Activated CD8-positive, alpha-beta T cell treated with anti-CD3 and anti-CD28 coated beads, Interleukin-2, amount 10 ng/mL, durations not matched to agents 7 days and 5 days (primary cell): ENCODE results near the gene PMS1. TPM values are rescaled to one million over a fixed set of nuclear protein-coding genes. Genes with fewer than 3 reads are reported as not detected.
A peak's percentile ranks its signal among the peaks of the same experiment; 100 is the strongest.
"Not testable (repeated sequence)": the region's sequence is repeated elsewhere in the genome, so short reads cannot be mapped to it uniquely, and the experiment has no call there.

ENCODE experiments used
- ATAC-seq: fragments of 150-1000 bp; cut with Tn5 transposase; one replicate; pipeline ENCODE4 v1.10.0; 2021; ENCODE audit warnings: moderate library complexity
- CTCF ChIA-PET: fragments of 350-600 bp; sonication (Branson Sonifier 250); formaldehyde crosslinking; loops from one replicate; lab custom pipeline; 2021; ENCODE audit warnings: antibody characterized with exemption; lab: Charles Lee
- POLR2A ChIA-PET: fragments of 350-600 bp; sonication (Branson Sonifier 250); formaldehyde crosslinking; loops from one replicate; lab custom pipeline; 2021; ENCODE audit warnings: antibody characterized with exemption; lab: Charles Lee
- DNase-seq: peaks from one replicate; pipeline ENCODE4 v3.0.0-alpha.2; 2020
- H3K27ac Mint-ChIP-seq: one replicate; pipeline ENCODE4 v1.8.0; 2021; ENCODE audit warnings: mild to moderate bottlenecking, mixed read lengths
- H3K27me3 Mint-ChIP-seq: one replicate; pipeline ENCODE4 v1.8.0; 2021; ENCODE audit warnings: low read depth, mixed read lengths
- H3K36me3 Mint-ChIP-seq: one replicate; pipeline ENCODE4 v1.8.0; 2021; ENCODE audit warnings: low read depth, mixed read lengths
- H3K4me1 Mint-ChIP-seq: one replicate; pipeline ENCODE4 v1.8.0; 2021; ENCODE audit warnings: low read depth, mixed read lengths
- H3K4me3 Mint-ChIP-seq: one replicate; pipeline ENCODE4 v1.8.0; 2021; ENCODE audit warnings: mild to moderate bottlenecking, mixed read lengths
- H3K9me3 Mint-ChIP-seq: one replicate; pipeline ENCODE4 v1.8.0; 2022; ENCODE audit warnings: mixed read lengths; ENCODE audit not compliant: insufficient read depth
- total RNA-seq, 2 experiments: library from RNA; stranded (reverse); gene quantifications; one replicate each; pipeline ENCODE4 v1.2.3, GENCODE V29; 2021

The PMS1 gene
- total RNA-seq, 2 experiments from 2014 or later: 33.7 to 41.7 TPM

GRCh38 chr2:189819297-189819704 is 35.1 kb downstream of the PMS1 start:
- DNase-seq: no peak
- Mint-ChIP-seq H3K36me3 (peaks cover 36% of the 10 kb centered on the region), H3K4me3 (no peak overlapping the region), H3K9me3 (no peaks in the 10 kb centered on the region), H3K4me1 (no peaks in the 10 kb centered on the region), H3K27ac (no peak overlapping the region), H3K27me3 (no peaks in the 10 kb centered on the region)
- CTCF ChIA-PET: no interaction called here
- no peak for ATAC-seq
- POLR2A ChIA-PET: no interaction called here

DNA sequence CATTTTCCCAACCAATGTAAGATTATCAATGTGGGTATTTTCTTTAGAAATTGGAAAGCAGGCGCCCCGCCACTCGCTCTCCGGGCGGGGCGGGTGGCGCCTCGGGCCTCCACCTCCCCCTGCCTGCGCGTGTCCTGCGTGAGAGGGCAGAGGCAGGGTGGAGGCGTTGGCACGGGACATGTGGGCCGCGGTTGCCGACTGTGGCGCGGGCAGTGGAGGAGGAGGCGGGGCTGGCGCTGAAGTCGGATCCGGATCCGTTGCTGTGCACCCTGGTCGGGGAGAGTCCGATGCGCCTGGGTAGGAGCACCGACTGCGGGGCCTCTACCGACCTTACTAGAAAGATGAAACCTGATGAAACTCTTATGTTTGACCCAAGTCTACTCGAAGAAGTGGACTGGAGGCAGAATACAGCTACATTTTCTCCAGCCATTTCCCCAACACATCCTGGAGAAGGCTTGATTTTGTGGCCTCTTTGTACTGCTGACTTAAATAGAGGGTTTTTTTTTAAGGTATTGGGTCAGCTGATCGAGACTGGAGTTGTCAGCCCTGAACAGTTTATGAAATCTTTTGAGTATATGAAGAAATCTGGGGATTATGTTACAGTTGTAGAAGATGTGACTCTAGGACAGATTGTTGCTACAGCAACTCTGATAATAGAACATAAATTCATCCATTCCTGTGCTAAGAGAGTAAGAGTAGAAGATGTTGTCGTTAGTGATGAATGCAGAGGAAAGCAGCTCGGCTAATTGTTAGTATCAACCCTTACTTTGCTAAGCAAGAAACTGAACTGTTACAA is 37.9 kb downstream of the PMS1 start:
- Mint-ChIP-seq H3K36me3 (peaks cover 29% of the 10 kb centered on the region), H3K4me1 (no peaks in the 10 kb centered on the region), H3K27me3 (no peaks in the 10 kb centered on the region), H3K27ac (no peak overlapping the region), H3K9me3 (no peaks in the 10 kb centered on the region), H3K4me3 (no peak overlapping the region)
- ChIA-PET CTCF (no interaction called here), POLR2A (no interaction called here)
- DNase-seq (no peak), ATAC-seq (no peak)

DNA sequence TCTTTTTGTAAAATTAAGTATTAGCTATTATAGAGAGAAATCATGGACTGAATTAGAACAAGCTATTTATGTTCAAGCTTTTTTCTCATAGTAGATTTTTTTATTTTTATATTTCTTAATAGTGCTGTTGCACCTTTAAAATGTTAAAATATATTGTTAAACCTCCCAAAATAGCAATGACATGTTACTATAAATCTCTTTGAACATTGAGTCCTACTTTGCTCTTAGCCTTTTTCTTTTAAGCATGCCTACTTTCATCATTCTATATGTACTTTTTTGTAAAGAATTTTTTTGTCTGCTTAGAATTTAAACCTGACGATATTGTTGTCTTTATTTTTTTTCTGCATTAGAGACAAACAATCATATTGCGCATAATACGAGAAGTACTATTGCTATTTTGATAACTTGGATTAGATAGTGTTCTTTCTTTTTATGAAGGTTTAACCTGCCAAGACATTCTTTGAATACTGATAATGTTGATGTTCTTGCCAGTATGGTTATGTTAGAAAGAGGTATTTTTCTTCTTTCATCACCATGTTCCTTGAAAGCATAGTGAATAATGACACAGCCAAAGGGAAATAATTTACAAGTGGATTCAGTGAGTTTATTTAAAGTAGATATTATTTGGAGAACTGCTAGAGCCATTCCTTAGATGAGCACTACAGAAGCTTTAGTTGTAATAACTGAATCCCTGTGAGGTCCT is 40.6 kb downstream of the PMS1 start:
- ATAC-seq: no peak
- no peaks in the 10 kb centered on the region for H3K9me3 Mint-ChIP-seq
- no peak overlapping the region for H3K27ac Mint-ChIP-seq
- no peaks in the 10 kb centered on the region for H3K27me3 Mint-ChIP-seq
- H3K36me3 Mint-ChIP-seq: peaks cover 18% of the 10 kb centered on the region
- H3K4me1 Mint-ChIP-seq: no peaks in the 10 kb centered on the region
- CTCF ChIA-PET: no interaction called here
- no peak for DNase-seq
- POLR2A ChIA-PET: no interaction called here
- no peak overlapping the region for H3K4me3 Mint-ChIP-seq

GRCh38 chr2:189826039-189826438 is 41.8 kb downstream of the PMS1 start:
- H3K36me3 Mint-ChIP-seq: peaks cover 18% of the 10 kb centered on the region

DNA sequence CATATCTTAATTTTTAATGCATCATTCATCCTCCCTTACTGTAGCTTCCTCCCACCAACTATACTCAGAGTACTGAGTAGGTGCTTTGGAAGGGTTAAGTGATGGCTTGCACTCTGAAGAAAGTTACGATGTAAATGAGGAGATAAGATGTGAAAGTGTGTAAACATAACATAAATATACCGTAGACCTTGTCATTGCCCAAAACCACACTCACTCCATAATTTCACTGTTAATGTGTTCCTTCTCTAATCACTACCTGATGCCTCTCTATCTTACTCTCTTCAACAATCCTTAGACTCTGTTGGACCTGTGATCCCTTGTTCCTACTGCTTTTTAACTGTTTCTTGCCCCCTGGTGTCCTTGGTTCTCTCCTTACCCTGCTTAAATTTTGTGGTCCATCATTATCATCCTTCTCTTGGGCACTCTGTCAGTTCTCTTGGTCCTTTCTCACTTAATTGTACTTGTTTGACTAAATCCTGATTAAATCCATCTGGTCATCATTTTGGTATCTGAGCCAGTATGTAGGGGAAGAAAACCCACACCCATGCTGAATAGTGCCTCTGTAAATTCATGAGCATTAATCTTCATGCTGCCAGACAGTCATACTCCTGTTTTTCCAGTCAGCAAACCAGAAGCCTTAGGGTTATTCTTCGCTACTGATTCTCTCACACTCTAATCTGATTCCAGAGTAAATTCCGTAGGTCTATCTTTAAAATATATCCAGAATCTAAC is 45.0 kb downstream of the PMS1 start:
- no peak overlapping the region for H3K27ac Mint-ChIP-seq
- ATAC-seq (no peak), DNase-seq (no peak)
- no peaks in the 10 kb centered on the region for H3K9me3 Mint-ChIP-seq
- no peaks in the 10 kb centered on the region for H3K27me3 Mint-ChIP-seq
- ChIA-PET CTCF (no interaction called here), POLR2A (no interaction called here)
- no peaks in the 10 kb centered on the region for H3K4me1 Mint-ChIP-seq
- H3K36me3 Mint-ChIP-seq: peaks cover 19% of the 10 kb centered on the region
- no peak overlapping the region for H3K4me3 Mint-ChIP-seq

More at GRCh38 chr2:189826039-189826438, 41.8 kb downstream of the PMS1 start:
- no peak for DNase-seq
- no peak overlapping the region for H3K4me3 Mint-ChIP-seq
- ATAC-seq: no peak
- ChIA-PET POLR2A (no interaction called here), CTCF (no interaction called here)
- no peak overlapping the region for H3K27ac Mint-ChIP-seq
- no peaks in the 10 kb centered on the region for H3K9me3 Mint-ChIP-seq
- H3K27me3 Mint-ChIP-seq: no peaks in the 10 kb centered on the region
- no peaks in the 10 kb centered on the region for H3K4me1 Mint-ChIP-seq

DNA sequence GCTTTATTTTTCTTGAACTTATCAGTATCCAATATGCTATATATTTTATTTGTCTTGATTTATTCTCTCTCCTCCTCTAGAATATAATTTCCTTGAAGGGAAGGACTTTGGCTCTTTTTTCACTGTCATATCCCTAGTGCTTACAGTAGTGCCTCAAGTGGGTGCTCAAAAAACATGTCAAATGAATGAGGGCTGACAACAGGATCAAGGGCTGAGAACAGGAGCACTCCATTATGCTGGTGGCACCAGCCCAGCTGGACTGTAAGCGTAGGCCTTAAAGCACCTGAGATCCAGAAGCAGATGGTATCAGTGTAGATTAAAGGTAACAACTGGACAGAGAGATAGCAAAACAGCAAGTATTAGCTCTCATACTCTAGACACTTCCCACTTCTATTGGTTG is 46.3 kb downstream of the PMS1 start:
- H3K27ac Mint-ChIP-seq: no peak overlapping the region
- H3K9me3 Mint-ChIP-seq: no peaks in the 10 kb centered on the region
- no peaks in the 10 kb centered on the region for H3K4me1 Mint-ChIP-seq
- no peak overlapping the region for H3K4me3 Mint-ChIP-seq
- ChIA-PET CTCF (no interaction called here), POLR2A (no interaction called here)
- no peaks in the 10 kb centered on the region for H3K27me3 Mint-ChIP-seq
- ATAC-seq: no peak
- no peak for DNase-seq
- H3K36me3 Mint-ChIP-seq: peaks cover 17% of the 10 kb centered on the region

DNA sequence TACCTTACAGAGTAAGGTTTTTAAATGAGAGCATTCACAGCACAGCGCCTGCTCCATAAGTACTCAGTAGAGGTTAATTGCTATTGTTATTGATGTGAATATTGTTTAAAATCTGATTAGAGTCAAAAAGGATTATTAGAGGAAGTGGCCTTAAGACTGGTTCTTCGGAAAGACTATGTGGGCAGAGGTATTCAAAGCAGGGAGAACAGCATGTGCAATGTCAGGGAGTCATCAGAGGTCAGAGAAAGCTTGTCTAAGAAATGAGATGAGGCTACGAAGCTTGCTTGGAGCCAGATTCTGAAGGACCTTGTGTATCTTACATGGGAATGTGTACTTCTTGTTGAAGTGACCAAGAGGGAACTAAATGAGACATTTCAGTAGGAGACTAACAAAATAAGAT is 49.8 kb downstream of the PMS1 start:
- H3K9me3 Mint-ChIP-seq: no peaks in the 10 kb centered on the region
- ATAC-seq: no peak
- H3K4me1 Mint-ChIP-seq: no peaks in the 10 kb centered on the region
- H3K27me3 Mint-ChIP-seq: no peaks in the 10 kb centered on the region
- H3K4me3 Mint-ChIP-seq: no peak overlapping the region
- H3K36me3 Mint-ChIP-seq: peaks cover 19% of the 10 kb centered on the region
- ChIA-PET CTCF (no interaction called here), POLR2A (no interaction called here)
- no peak for DNase-seq
- H3K27ac Mint-ChIP-seq: peak overlapping the region; percentile 1

- H3K9me3 Mint-ChIP-seq, H3K4me3 Mint-ChIP-seq, DNase-seq, ATAC-seq, CTCF ChIA-PET, H3K4me1 Mint-ChIP-seq, H3K27ac Mint-ChIP-seq, H3K27me3 Mint-ChIP-seq, POLR2A ChIA-PET: not testable (repeated sequence)
- peaks cover 19% of the 10 kb centered on the region for H3K36me3 Mint-ChIP-seq
Observed at GRCh38 chr2:189834642-189835041, 50.4 kb downstream of the PMS1 start.

DNA sequence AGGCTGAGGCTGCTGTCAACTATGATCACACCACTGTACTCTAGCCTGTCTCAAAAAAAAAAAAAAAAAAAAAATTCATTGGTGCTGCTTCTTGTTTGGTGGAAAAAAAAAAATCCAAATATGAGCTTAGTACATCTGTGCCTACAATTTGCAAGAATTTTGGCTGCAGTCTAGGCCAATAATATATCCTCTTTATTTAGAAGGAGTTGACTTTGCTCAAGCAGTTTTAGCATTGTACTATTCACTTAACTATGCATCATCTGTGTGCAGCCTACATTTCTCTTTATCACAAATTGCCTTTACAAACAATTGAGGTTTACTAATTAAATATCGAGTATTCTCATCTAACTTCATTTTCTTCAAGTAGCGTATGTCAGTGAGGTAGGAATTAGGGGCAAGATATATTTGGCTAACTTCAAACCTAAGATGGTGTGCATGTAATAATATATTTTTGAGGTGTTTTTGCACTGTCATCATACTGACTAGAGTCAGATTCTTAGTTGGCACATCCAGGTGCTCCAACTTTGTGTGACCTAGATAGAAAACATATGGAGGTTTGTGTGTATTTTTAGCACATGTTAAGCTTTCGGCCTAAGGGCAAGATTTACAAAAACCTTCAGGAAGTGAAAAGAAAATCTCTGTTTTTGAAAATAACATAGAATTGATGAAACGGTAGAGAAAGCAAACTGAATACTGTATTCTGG is 51.8 kb downstream of the PMS1 start:
- Mint-ChIP-seq H3K36me3 (peaks cover 16% of the 10 kb centered on the region), H3K27me3 (no peaks in the 10 kb centered on the region), H3K4me3 (no peak overlapping the region), H3K4me1 (no peaks in the 10 kb centered on the region), H3K27ac (no peak overlapping the region), H3K9me3 (no peaks in the 10 kb centered on the region)
- CTCF ChIA-PET: no interaction called here
- DNase-seq (no peak), ATAC-seq (no peak)
- POLR2A ChIA-PET: no interaction called here

- CTCF ChIA-PET: no interaction called here
- ATAC-seq (no peak), DNase-seq (no peak)
- Mint-ChIP-seq H3K4me1 (no peaks in the 10 kb centered on the region), H3K4me3 (no peak overlapping the region), H3K27ac (no peak overlapping the region), H3K27me3 (no peaks in the 10 kb centered on the region), H3K9me3 (no peaks in the 10 kb centered on the region), H3K36me3 (peaks cover 16% of the 10 kb centered on the region)
- POLR2A ChIA-PET: no interaction called here
Observed at GRCh38 chr2:189836644-189837043, 52.4 kb downstream of the PMS1 start.

DNA sequence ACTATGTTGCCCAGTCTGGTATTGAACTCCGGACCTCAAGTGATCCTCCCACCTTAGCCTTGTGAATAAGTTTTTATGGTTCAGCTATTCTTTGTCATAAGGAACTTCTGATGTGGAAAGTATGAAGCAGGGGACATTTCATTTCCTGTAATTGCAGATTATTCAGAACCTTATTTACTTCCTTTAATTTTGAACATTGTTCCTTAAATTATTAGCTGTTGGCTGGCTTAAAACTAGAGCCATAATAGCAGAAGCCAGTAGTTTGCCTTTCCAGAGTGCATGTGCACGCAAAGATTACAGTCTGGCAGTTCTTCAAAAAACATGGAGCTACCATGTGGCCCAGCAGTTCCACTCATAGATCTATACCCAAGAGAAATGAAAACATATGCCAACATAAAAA is 53.1 kb downstream of the PMS1 start:
- ATAC-seq (no peak), DNase-seq (no peak)
- Mint-ChIP-seq H3K4me3 (no peak overlapping the region), H3K4me1 (no peaks in the 10 kb centered on the region), H3K36me3 (peaks cover 18% of the 10 kb centered on the region), H3K27ac (no peak overlapping the region), H3K27me3 (no peaks in the 10 kb centered on the region), H3K9me3 (no peaks in the 10 kb centered on the region)
- POLR2A ChIA-PET: no interaction called here
- CTCF ChIA-PET: interaction anchor here (1.2 kb wide), 1 partner anchor 507 kb away, joined by 3 read pairs; no protein-coding TSS in a partner anchor
